Gastrocnemius medialis (tissue), 4 donors: Measurements from ENCODE around the gene NTPCR.

Source experiments
- CTCF ChIP-seq, 5 experiments: fragments of 450-650 bp in 3 of 5; fragments of 200-600 bp in 2 of 5; sonication (generic) in 2 of 5; IDR thresholded peaks in 4 of 5; conservative IDR thresholded peaks in 1 of 5; 1 replicate in 4 of 5; 2 replicates in 1 of 5; pipeline ENCODE4 v1.5.1; 2016 to 2019; ENCODE audit warnings: antibody characterized with exemption in 5 of 5, mild to moderate bottlenecking in 3 of 5, moderate library complexity in 3 of 5
- POLR2A ChIP-seq, 2 donors: fragments of 450-650 bp; IDR thresholded peaks; one replicate each; pipeline ENCODE4 v1.6.1; 2017; ENCODE audit warnings: antibody characterized with exemption in 2 of 2, mild to moderate bottlenecking in 2 of 2, moderate library complexity in 2 of 2

- TF ChIP-seq CTCF (IDR thresholded peaks at IDR 0.05 in 4 of 5, conservative IDR thresholded peaks at IDR 0.05 in 1 of 5) (no peak), POLR2A (IDR thresholded peaks at IDR 0.05) (no peak)
These were observed 45.7 kb downstream of the NTPCR start for GRCh38 chr1:232996143-232996542.
